ENCODE measurements around the gene TRIM26. TPM values are rescaled to one million over a fixed set of nuclear protein-coding genes. Genes with fewer than 3 reads are reported as not detected.

TRIM26 gene
- total and polyA plus RNA-seq, 2 of the 8 experiments (the other 6 are each of a cell fraction or from before 2014, with no cell fraction given) = 21.5 to 32.3 TPM

GRCh38 chr6:30164714-30165113, 48.5 kb downstream of the TRIM26 start:
- POLR2A ChIA-PET (ENCODE audit: partially characterized antibody) = no interaction called here
- no peaks in the 10 kb centered on the region for H3K9me3 ChIP-seq (ENCODE audit: insufficient read depth in 2 of 2, low read depth in 1 of 2, low read length in 1 of 2)
- no peak overlapping the region for H2BK120ac ChIP-seq (replicated peaks; ENCODE audit: low read depth, low read length)
- no peak overlapping the region for H3K23ac ChIP-seq (ENCODE audit: insufficient read length)
- DNase-seq (ENCODE audit: low read depth in 1 of 2, low spot score in 2 of 2) (no peak), FAIRE-seq (no peak)
- TF ChIP-seq TCF12 (IDR thresholded peaks at IDR 0.05; ENCODE audit: low read depth, low read length) (no peak), SP1 (IDR thresholded peaks at IDR 0.05; ENCODE audit: low read depth, low read length) (no peak), CEBPB (IDR thresholded peaks at IDR 0.05; ENCODE audit: low read depth, low read length) (no peak), EGR1 (IDR thresholded peaks at IDR 0.05; ENCODE audit: borderline replicate concordance, low read depth, low read length) (no peak), EZH2 (IDR thresholded peaks at IDR 0.05; ENCODE audit: low read depth, low read length, severe bottlenecking) (no peak), POLR2AphosphoS5 (IDR thresholded peaks at IDR 0.05; ENCODE audit: low read depth, low read length) (no peak), SIX5 (IDR thresholded peaks at IDR 0.05; ENCODE audit: low read depth, low read length) (no peak), GABPA (IDR thresholded peaks at IDR 0.05; ENCODE audit: borderline replicate concordance, insufficient read depth, low read length) (no peak), JUND (IDR thresholded peaks at IDR 0.05; ENCODE audit: low read length) (no peak), KDM4A (IDR thresholded peaks at IDR 0.05; ENCODE audit: low read depth, low read length, severe bottlenecking) (no peak), RBBP5 (IDR thresholded peaks at IDR 0.05; ENCODE audit: borderline replicate concordance, low read depth, low read length) (no peak), SUZ12 (IDR thresholded peaks at IDR 0.05; ENCODE audit: low read length) (no peak), BRCA1 (IDR thresholded peaks at IDR 0.05; ENCODE audit: low read depth, low read length) (no peak)
- no peaks in the 10 kb centered on the region for H3K79me2 ChIP-seq (ENCODE audit: control insufficient read depth in 1 of 2, insufficient read depth in 2 of 2, low read length in 2 of 2)
- H2BK20ac ChIP-seq (ENCODE audit: low read length) = no peak overlapping the region
- H3K14ac ChIP-seq (ENCODE audit: insufficient read length) = no peak overlapping the region
- peaks cover 0 to 4% (median 2%) of the 10 kb centered on the region in 4 experiments; a peak in 1 of 7 replicates for H3K4me1 ChIP-seq (replicated peaks in 1 of 4; ENCODE audit: control insufficient read depth in 3 of 4, insufficient read depth in 4 of 4, low read length in 3 of 4)
- H2BK5ac ChIP-seq (ENCODE audit: low read depth, low read length) = no peak overlapping the region
- H3K79me1 ChIP-seq (ENCODE audit: low read depth, low read length) = no peaks in the 10 kb centered on the region
- no peak overlapping the region for H2BK12ac ChIP-seq (ENCODE audit: low read depth, low read length)
- no peak overlapping the region for H2BK15ac ChIP-seq (ENCODE audit: low read length)
- H3K56ac ChIP-seq (replicated peaks; ENCODE audit: insufficient read length, low read depth, low read length) = no peak overlapping the region
- H3K27me3 ChIP-seq (replicated peaks in 1 of 4; ENCODE audit: control insufficient read depth in 3 of 4, extremely low read depth in 1 of 4, insufficient read depth in 3 of 4, low read length in 3 of 4) = peaks cover 0 to 3% (median 1%) of the 10 kb centered on the region in 4 experiments; a peak in 2 of 7 replicates
- no peak overlapping the region for H2AK5ac ChIP-seq (ENCODE audit: low read depth, low read length)
- no peak overlapping the region for H3K4me3 ChIP-seq (ENCODE audit: extremely low read depth in 1 of 4, insufficient read depth in 2 of 4, low read depth in 3 of 4, low read length in 4 of 4)
- H3K9ac ChIP-seq (replicated peaks in 1 of 4; ENCODE audit: extremely low read depth in 1 of 4, low read depth in 3 of 4, low read length in 3 of 4) = no peak overlapping the region
- H3K36me3 ChIP-seq (ENCODE audit: control insufficient read depth in 2 of 4, insufficient read depth in 4 of 4, low read length in 3 of 4) = no peaks in the 10 kb centered on the region
- H3K23me2 ChIP-seq (ENCODE audit: low read depth, low read length) = no peaks in the 10 kb centered on the region
- WGBS, 2 experiments (ENCODE audit: extremely low coverage in 1 of 2, insufficient coverage in 1 of 2, insufficient read length in 1 of 2, insufficient replicate concordance in 2 of 2, low coverage in 1 of 2, low lambda C conversion rate in 2 of 2, missing lambda C conversion rate in 1 of 2) = 83% methylated on average over 4 of the region's 4 CpGs; no CpG with 5 or more reads in 1 of the 2 experiments
- no peak overlapping the region for H4K91ac ChIP-seq (replicated peaks; ENCODE audit: insufficient read length, low read length)
- H3K4ac ChIP-seq (replicated peaks; ENCODE audit: insufficient read length, low read depth, low read length) = no peak overlapping the region
- no peak overlapping the region for H3K4me2 ChIP-seq (ENCODE audit: insufficient read depth in 1 of 2, low read depth in 2 of 2, low read length in 2 of 2)
- CTCF ChIA-PET (ENCODE audit: partially characterized antibody) = interaction anchor here (1.4 to 1.5 kb wide), 2 partner anchors 33 to 62 kb away, joined by 4 to 13 read pairs; no protein-coding TSS in a partner anchor
- no peak overlapping the region for H3K18ac ChIP-seq (ENCODE audit: extremely low read depth, low read length)
- H4K5ac ChIP-seq (ENCODE audit: insufficient read length, low read depth, low read length) = no peak overlapping the region
- no peaks in the 10 kb centered on the region for H4K20me1 ChIP-seq (replicated peaks in 1 of 2; ENCODE audit: control insufficient read depth in 1 of 2, insufficient read depth in 2 of 2, low read length in 2 of 2)
- H3K27ac ChIP-seq (ENCODE audit: low read depth, low read length) = no peak overlapping the region
- no peak overlapping the region for H2AFZ ChIP-seq (ENCODE audit: low read length)
- no peak overlapping the region; the same call in 1 of the 2 replicates for H4K8ac ChIP-seq (ENCODE audit: extremely low read depth, insufficient read depth, low read length)
